ENCODE data around the gene SYNDIG1L. TPM values are rescaled to one million over a fixed set of nuclear protein-coding genes. Genes with fewer than 3 reads are reported as not detected.

The SYNDIG1L gene
- total and polyA plus RNA-seq, 2 of the 8 experiments (the other 6 are each of a cell fraction or from before 2014, with no cell fraction given) = 3.0 to 3.2 TPM

- peaks cover 45 to 51% of the 10 kb centered on the region in 2 experiments for H4K20me1 ChIP-seq (replicated peaks in 1 of 2; ENCODE audit: control insufficient read depth in 1 of 2, insufficient read depth in 2 of 2, low read length in 2 of 2)
- no peak overlapping the region for H3K4me3 ChIP-seq (ENCODE audit: extremely low read depth in 1 of 4, insufficient read depth in 2 of 4, low read depth in 3 of 4, low read length in 4 of 4)
- H3K56ac ChIP-seq (replicated peaks; ENCODE audit: insufficient read length, low read depth, low read length) = no peak overlapping the region
- no peak overlapping the region for H2BK120ac ChIP-seq (replicated peaks; ENCODE audit: low read depth, low read length)
- ChIA-PET POLR2A (ENCODE audit: partially characterized antibody) (interaction anchor here (0.6 to 8.9 kb wide), 9 partner anchors 10 to 119 kb away, joined by 3 to 200 read pairs (median 4); partner anchors contain the start of gene VRTN), CTCF (ENCODE audit: partially characterized antibody) (interaction anchor here (0.7 to 5.9 kb wide), 12 partner anchors 9 to 125 kb away, joined by 3 to 60 read pairs (median 4); partner anchors contain the start of gene VRTN)
- no peaks in the 10 kb centered on the region for H3K27me3 ChIP-seq (replicated peaks in 1 of 4; ENCODE audit: control insufficient read depth in 3 of 4, extremely low read depth in 1 of 4, insufficient read depth in 3 of 4, low read length in 3 of 4)
- H3K27ac ChIP-seq (ENCODE audit: low read depth, low read length) = no peak overlapping the region; the same call in 1 of the 2 replicates
- H2BK12ac ChIP-seq (ENCODE audit: low read depth, low read length) = no peak overlapping the region
- no peak overlapping the region for H3K14ac ChIP-seq (ENCODE audit: insufficient read length)
- no peak overlapping the region for H4K5ac ChIP-seq (ENCODE audit: insufficient read length, low read depth, low read length)
- no peak for FAIRE-seq
- no peak for DNase-seq (ENCODE audit: low read depth in 1 of 2, low spot score in 2 of 2)
- H3K18ac ChIP-seq (ENCODE audit: extremely low read depth, low read length) = no peak overlapping the region
- peak overlapping the region; percentile 75; the same call in 1 of the 2 replicates for H4K8ac ChIP-seq (ENCODE audit: extremely low read depth, insufficient read depth, low read length)
- no peak overlapping the region for H2BK15ac ChIP-seq (ENCODE audit: low read length)
- no peak overlapping the region for H3K4me2 ChIP-seq (ENCODE audit: insufficient read depth in 1 of 2, low read depth in 2 of 2, low read length in 2 of 2)
- peaks cover 18% of the 10 kb centered on the region for H3K79me1 ChIP-seq (ENCODE audit: low read depth, low read length)
- 97% methylated on average over 19 of the region's 19 CpGs; no CpG with 5 or more reads in 1 of the 2 experiments for WGBS, 2 experiments (ENCODE audit: extremely low coverage in 1 of 2, insufficient coverage in 1 of 2, insufficient read length in 1 of 2, insufficient replicate concordance in 2 of 2, low coverage in 1 of 2, low lambda C conversion rate in 2 of 2, missing lambda C conversion rate in 1 of 2)
- no peak overlapping the region for H3K9ac ChIP-seq (replicated peaks in 1 of 4; ENCODE audit: extremely low read depth in 1 of 4, low read depth in 3 of 4, low read length in 3 of 4)
- H2AFZ ChIP-seq (ENCODE audit: low read length) = no peak overlapping the region
- no peak overlapping the region for H3K4ac ChIP-seq (replicated peaks; ENCODE audit: insufficient read length, low read depth, low read length)
- no peaks in the 10 kb centered on the region for H3K9me3 ChIP-seq (ENCODE audit: insufficient read depth in 2 of 2, low read depth in 1 of 2, low read length in 1 of 2)
- no peak overlapping the region for H3K23ac ChIP-seq (ENCODE audit: insufficient read length)
- H2BK20ac ChIP-seq (ENCODE audit: low read length) = no peak overlapping the region
- H2BK5ac ChIP-seq (ENCODE audit: low read depth, low read length) = no peak overlapping the region; the same call in 1 of the 2 replicates
- no peaks in the 10 kb centered on the region for H3K23me2 ChIP-seq (ENCODE audit: low read depth, low read length)
- H3K4me1 ChIP-seq (replicated peaks in 1 of 4; ENCODE audit: control insufficient read depth in 3 of 4, insufficient read depth in 4 of 4, low read length in 3 of 4) = peaks cover 10 to 33% (median 13%) of the 10 kb centered on the region in 4 experiments
- H3K36me3 ChIP-seq (ENCODE audit: control insufficient read depth in 2 of 4, insufficient read depth in 4 of 4, low read length in 3 of 4) = peaks cover 25 to 57% (median 31%) of the 10 kb centered on the region in 4 experiments
- H3K79me2 ChIP-seq (ENCODE audit: control insufficient read depth in 1 of 2, insufficient read depth in 2 of 2, low read length in 2 of 2) = peaks cover 28 to 86% of the 10 kb centered on the region in 2 experiments
- no peak overlapping the region for H2AK5ac ChIP-seq (ENCODE audit: low read depth, low read length)
- H4K91ac ChIP-seq (replicated peaks; ENCODE audit: insufficient read length, low read length) = no peak overlapping the region
- no peak for TF ChIP-seq TAF1 (IDR thresholded peaks at IDR 0.05; ENCODE audit: low read depth, low read length)
- no peak for TF ChIP-seq YY1 (IDR thresholded peaks at IDR 0.05; ENCODE audit: low read depth, low read length)
- no peak for TF ChIP-seq KDM4A (IDR thresholded peaks at IDR 0.05; ENCODE audit: low read depth, low read length, severe bottlenecking)
- TF ChIP-seq BACH1 (IDR thresholded peaks at IDR 0.05; ENCODE audit: low read length) = no peak
- TF ChIP-seq CTBP2 (IDR thresholded peaks at IDR 0.05; ENCODE audit: borderline replicate concordance, insufficient read depth, insufficient read length, low read length) = no peak
- no peak for TF ChIP-seq KDM5A (IDR thresholded peaks at IDR 0.05; ENCODE audit: low read length)
- no peak for TF ChIP-seq TBP (IDR thresholded peaks at IDR 0.05; ENCODE audit: low read depth, low read length)
- TF ChIP-seq BRCA1 (IDR thresholded peaks at IDR 0.05; ENCODE audit: low read depth, low read length) = no peak
- no peak for TF ChIP-seq SIN3A (conservative IDR thresholded peaks at IDR 0.05 in 1 of 2, IDR thresholded peaks at IDR 0.05 in 1 of 2; ENCODE audit: low read depth in 1 of 2, low read length in 2 of 2)
- TF ChIP-seq ATF3 (IDR thresholded peaks at IDR 0.05; ENCODE audit: insufficient read depth, low read depth, low read length) = no peak
- no peak for TF ChIP-seq HDAC2 (IDR thresholded peaks at IDR 0.05; ENCODE audit: borderline replicate concordance in 1 of 2, low read depth in 2 of 2, low read length in 2 of 2)
These were observed 68.4 kb downstream of the SYNDIG1L start for GRCh38 chr14:74357585-74357984.

All from H1 (cell line).